DMS153 treated with DMSO at 0.1 percent for 48 hours (cell line): ENCODE measurements around the gene CSTB.

Experiments
- DNase-seq: peaks from one replicate; lab custom pipeline; 2025; ENCODE audit not compliant: unreplicated experiment; lab: John Stamatoyannopoulos, UW

The CSTB gene

GRCh38 chr21:43769325-43769958, 6.7 kb downstream of the CSTB start:
- no peak for DNase-seq

GRCh38 chr21:43768868-43769167, 7.3 kb downstream of the CSTB start:
- no peak for DNase-seq

GRCh38 chr21:43767984-43768867, 7.9 kb downstream of the CSTB start:
- DNase-seq = no peak

GRCh38 chr21:43767498-43767983, 8.6 kb downstream of the CSTB start:
- no peak for DNase-seq

- DNase-seq = no peak
Observed at GRCh38 chr21:43766734-43767497, 9.2 kb downstream of the CSTB start.

- DNase-seq = no peak
Observed at GRCh38 chr21:43764576-43765495, 11.3 kb downstream of the CSTB start.

GRCh38 chr21:43763901-43764523, 12.1 kb downstream of the CSTB start:
- no peak for DNase-seq

GRCh38 chr21:43762303-43763128, 13.6 kb downstream of the CSTB start:
- DNase-seq = no peak

- DNase-seq = no peak
Observed at GRCh38 chr21:43761886-43762285, 14.2 kb downstream of the CSTB start.

- no peak for DNase-seq
Observed at GRCh38 chr21:43760391-43760958, 15.6 kb downstream of the CSTB start.

- DNase-seq = no peak
Observed at GRCh38 chr21:43759651-43760050, 16.5 kb downstream of the CSTB start.

GRCh38 chr21:43758811-43759210, 17.3 kb downstream of the CSTB start:
- DNase-seq = no peak

- DNase-seq = no peak
Observed at GRCh38 chr21:43758111-43758641, 17.9 kb downstream of the CSTB start.

GRCh38 chr21:43757601-43758000, 18.5 kb downstream of the CSTB start:
- DNase-seq = no peak

- DNase-seq = no peak
Observed at GRCh38 chr21:43755820-43756594, 20.1 kb downstream of the CSTB start.

- DNase-seq = no peak
Observed at GRCh38 chr21:43754948-43755781, 20.9 kb downstream of the CSTB start.

- DNase-seq = no peak
Observed at GRCh38 chr21:43753439-43753799, 22.7 kb downstream of the CSTB start.
